GM21526 (cell line): ENCODE measurements around the gene SLC22A12.

ENCODE experiments used
- ATAC-seq: cut with Tn5 transposase; IDR thresholded peaks from one replicate; pipeline ENCODE4 v1.9.1; 2021; ENCODE audit warnings: moderate library complexity; ENCODE audit not compliant: unreplicated experiment, low FRiP score

The SLC22A12 gene

GRCh38 chr11:64642871-64643255 is 51.8 kb downstream of the SLC22A12 start:
- ATAC-seq, result no peak

- ATAC-seq, result no peak
These were observed 52.3 kb downstream of the SLC22A12 start for GRCh38 chr11:64643256-64643881.

GRCh38 chr11:64643920-64644646 is 53.1 kb downstream of the SLC22A12 start:
- no peak for ATAC-seq

- ATAC-seq, result no peak
These were observed 53.7 kb downstream of the SLC22A12 start for GRCh38 chr11:64644647-64645275.

- ATAC-seq, result no peak
These were observed 56.2 kb downstream of the SLC22A12 start for GRCh38 chr11:64647019-64647779.

- ATAC-seq, result no peak
These were observed 57.5 kb downstream of the SLC22A12 start for GRCh38 chr11:64648551-64648950.

GRCh38 chr11:64649291-64649697 is 58.3 kb downstream of the SLC22A12 start:
- ATAC-seq, result no peak

GRCh38 chr11:64650923-64651523 is 60.0 kb downstream of the SLC22A12 start:
- no peak for ATAC-seq
